IMR-90 (cell line): ENCODE data around the gene ANP32A. TPM values are rescaled to one million over a fixed set of nuclear protein-coding genes. Genes with fewer than 3 reads are reported as not detected.
A peak's percentile ranks its signal among the peaks of the same experiment; 100 is the strongest.

Experiments
- ATAC-seq: fragments of 200-7000 bp; cut with Tn5 transposase; 2 replicates; pipeline ENCODE4 v1.9.1; 2020; ENCODE audit warnings: low read depth, mild to moderate bottlenecking, moderate library complexity
- BruUV-seq: library from RNA; stranded (reverse); fragments of 400-500 nt; replicated peaks from 2 replicates; lab custom pipeline; 2021; lab: Mats Ljungman, UMichigan
- CTCF ChIA-PET: fragments of 300-600 bp; formaldehyde crosslinking; extraction: SDS; loops from one replicate; lab custom pipeline; 2021; ENCODE audit warnings: antibody characterized with exemption; lab: Yijun Ruan, JAX
- POLR2A ChIA-PET: fragments of 300-600 bp; sonication (Branson Sonifier 250); formaldehyde crosslinking; loops from one replicate; lab custom pipeline; 2022; ENCODE audit warnings: antibody characterized with exemption; ENCODE audit not compliant: unreplicated experiment; lab: Charles Lee
- DNase-seq: peaks from one replicate; pipeline ENCODE4 v3.0.0; 2013
- H2AFZ ChIP-seq: replicated peaks from 2 replicates; pipeline ENCODE3; 2013; ENCODE audit warnings: low read length, mild to moderate bottlenecking; ENCODE audit not compliant: poor library complexity
- H2AK5ac ChIP-seq: 2 replicates; pipeline ENCODE4 v1.6.1; 2013; ENCODE audit warnings: low read depth, low read length, inconsistent platforms
- H2AK9ac ChIP-seq: replicated peaks from 2 replicates; pipeline ENCODE3; 2013; ENCODE audit warnings: mild to moderate bottlenecking, low read depth, low read length, moderate library complexity; ENCODE audit not compliant: poor library complexity
- H2BK120ac ChIP-seq: 2 replicates; pipeline ENCODE4 v1.6.1; 2013; ENCODE audit warnings: low read depth, low read length, inconsistent platforms
- H2BK15ac ChIP-seq: 3 replicates; pipeline ENCODE4 v1.6.1; 2013; ENCODE audit warnings: low read depth, low read length, inconsistent platforms
- H2BK20ac ChIP-seq: 2 replicates; pipeline ENCODE4 v1.6.1; 2013; ENCODE audit warnings: low read depth, mild to moderate bottlenecking, inconsistent platforms, low read length, moderate library complexity
- H2BK5ac ChIP-seq: 2 replicates; pipeline ENCODE4 v1.6.1; 2013; ENCODE audit warnings: mild to moderate bottlenecking, low read depth, low read length, inconsistent platforms; ENCODE audit not compliant: poor library complexity, severe bottlenecking
- H3K14ac ChIP-seq: replicated peaks from 2 replicates; pipeline ENCODE4 v1.6.1; 2013; ENCODE audit warnings: low read depth, low read length, inconsistent platforms
- H3K18ac ChIP-seq: 2 replicates; pipeline ENCODE4 v1.6.1; 2013; ENCODE audit warnings: low read depth, low read length, control low read depth
- H3K23ac ChIP-seq: 2 replicates; pipeline ENCODE4 v1.6.1; 2013; ENCODE audit warnings: low read depth, low read length, inconsistent platforms
- H3K27ac ChIP-seq: 2 replicates; pipeline ENCODE4 v1.5.1; 2013; ENCODE audit warnings: mild to moderate bottlenecking, control low read depth, low read length; ENCODE audit not compliant: insufficient read depth
- H3K27me3 ChIP-seq: 2 replicates; pipeline ENCODE4 v1.6.1; 2013; ENCODE audit warnings: low read length; ENCODE audit not compliant: control insufficient read depth, insufficient read depth
- H3K36me3 ChIP-seq: 2 replicates; pipeline ENCODE4 v1.6.1; 2013; ENCODE audit warnings: low read length, mixed read lengths; ENCODE audit not compliant: control insufficient read depth, insufficient read depth
- H3K4ac ChIP-seq: 2 replicates; pipeline ENCODE4 v1.6.1; 2013; ENCODE audit warnings: low read depth, low read length, inconsistent platforms
- H3K4me1 ChIP-seq: 2 replicates; pipeline ENCODE4 v1.6.1; 2013; ENCODE audit warnings: low read length, mixed read lengths; ENCODE audit not compliant: control insufficient read depth, insufficient read depth
- H3K4me2 ChIP-seq: 2 replicates; pipeline ENCODE4 v1.6.1; 2013; ENCODE audit warnings: low read depth, mild to moderate bottlenecking, control low read depth, low read length, moderate library complexity
- H3K4me3 ChIP-seq: 2 replicates; pipeline ENCODE4 v1.5.1; 2013; ENCODE audit warnings: low read depth, mild to moderate bottlenecking, control low read depth, low read length, moderate library complexity; ENCODE audit not compliant: insufficient read depth
- H3K56ac ChIP-seq: 2 replicates; pipeline ENCODE4 v1.6.1; 2013; ENCODE audit warnings: low read length, inconsistent platforms; ENCODE audit not compliant: insufficient read depth; ENCODE audit errors: extremely low read depth
- H3K79me1 ChIP-seq, 2 experiments: 2 replicates each; pipeline ENCODE4 v1.6.1; 2013; ENCODE audit warnings: low read length in 2 of 2, inconsistent platforms in 1 of 2, low read depth in 1 of 2
- H3K9ac ChIP-seq: 2 replicates; pipeline ENCODE4 v1.6.1; 2013; ENCODE audit warnings: low read depth, low read length, control low read depth
- H3K9me1 ChIP-seq: 2 replicates; pipeline ENCODE4 v1.6.1; 2013; ENCODE audit warnings: low read length, inconsistent platforms; ENCODE audit not compliant: insufficient read depth
- H3K9me3 ChIP-seq: 2 replicates; pipeline ENCODE4 v1.6.1; 2013; ENCODE audit warnings: low read length; ENCODE audit not compliant: control insufficient read depth, insufficient read depth
- H4K20me1 ChIP-seq: 2 replicates; pipeline ENCODE4 v1.6.1; 2013; ENCODE audit warnings: low read length, inconsistent platforms; ENCODE audit not compliant: insufficient read depth
- H4K5ac ChIP-seq: 2 replicates; pipeline ENCODE4 v1.6.1; 2013; ENCODE audit warnings: mild to moderate bottlenecking, low read depth, low read length, control low read depth
- H4K8ac ChIP-seq, 2 experiments: 2 replicates each; pipeline ENCODE4 v1.6.1; 2013; ENCODE audit warnings: low read depth in 2 of 2, low read length in 2 of 2, control low read depth in 1 of 2, inconsistent platforms in 1 of 2
- H4K91ac ChIP-seq: 2 replicates; pipeline ENCODE4 v1.6.1; 2013; ENCODE audit warnings: low read depth, low read length, inconsistent platforms; ENCODE audit not compliant: insufficient read depth
- CEBPB ChIP-seq: IDR thresholded peaks from 2 replicates; pipeline ENCODE4 v1.6.1; 2012; ENCODE audit warnings: low read depth, low read length, improper control_type of control experiment
- FOS ChIP-seq: fragments of 150-350 bp; IDR thresholded peaks from 2 replicates; pipeline ENCODE4 v1.6.1; 2016; ENCODE audit warnings: low read depth, low read length
- MAZ ChIP-seq: IDR thresholded peaks from 2 replicates; pipeline ENCODE4 v1.6.1; 2012; ENCODE audit warnings: low read depth, mild to moderate bottlenecking, low read length, improper control_type of control experiment, moderate library complexity, borderline replicate concordance
- MXI1 ChIP-seq: IDR thresholded peaks from 2 replicates; pipeline ENCODE4 v1.6.1; 2012; ENCODE audit warnings: low read depth, mild to moderate bottlenecking, low read length, moderate library complexity, borderline replicate concordance
- WGBS, 2 experiments: methylation state at CpG; one replicate each; pipeline versions ENCODE4 v1.1.5 to v1.1.7; 2013; ENCODE audit warnings: missing lambda C conversion rate in 2 of 2; ENCODE audit not compliant: insufficient read length in 1 of 2; ENCODE audit errors: extremely low coverage in 2 of 2; 5-methylcytosine and 5-hydroxymethylcytosine counted together
- dilution Hi-C: fragments of 300-500 bp; cut with HindIII; formaldehyde crosslinking; loops from one replicate; pipeline ENCODE4 v1.14.3; 2018; ENCODE audit warnings: low sequenced_read_pairs; ENCODE audit not compliant: unreplicated experiment
- in situ Hi-C: fragments of 300-500 bp; cut with MboI; formaldehyde crosslinking; loops from 3 replicates; pipeline ENCODE4 v1.14.3; 2019; ENCODE audit warnings: low sequenced_read_pairs, inconsistent platforms, mixed read lengths
- intact Hi-C: fragments of 100-400 bp; cut with micrococcal nuclease; formaldehyde crosslinking; loops from 2 replicates; pipeline ENCODE4 v1.10.0; 2022
- polyA plus RNA-seq, 3 experiments: library from polyadenylated mRNA; depleted of rRNA; stranded (reverse); fragments of >200 nt; gene quantifications; 2 replicates each; pipeline ENCODE4 v1.2.3, GENCODE V29; 2012; ENCODE audit warnings: low replicate concordance in 1 of 3
- total RNA-seq: library from RNA; depleted of rRNA; stranded (reverse); fragments of >200 nt; gene quantifications from 2 replicates; pipeline ENCODE4 v1.2.3, GENCODE V29; 2012
- TF ChIP-seq, protein P1 (sequence below): fragments of 150-350 bp; IDR thresholded peaks from 2 replicates; pipeline ENCODE4 v1.6.1; 2017; ENCODE audit warnings: mild to moderate bottlenecking, antibody characterized with exemption, low read length, low read depth

Gene ANP32A
- total and polyA plus RNA-seq, 2 of the 4 experiments (the other 2 are of a cell fraction), result 62.4 to 72.8 TPM

DNA sequence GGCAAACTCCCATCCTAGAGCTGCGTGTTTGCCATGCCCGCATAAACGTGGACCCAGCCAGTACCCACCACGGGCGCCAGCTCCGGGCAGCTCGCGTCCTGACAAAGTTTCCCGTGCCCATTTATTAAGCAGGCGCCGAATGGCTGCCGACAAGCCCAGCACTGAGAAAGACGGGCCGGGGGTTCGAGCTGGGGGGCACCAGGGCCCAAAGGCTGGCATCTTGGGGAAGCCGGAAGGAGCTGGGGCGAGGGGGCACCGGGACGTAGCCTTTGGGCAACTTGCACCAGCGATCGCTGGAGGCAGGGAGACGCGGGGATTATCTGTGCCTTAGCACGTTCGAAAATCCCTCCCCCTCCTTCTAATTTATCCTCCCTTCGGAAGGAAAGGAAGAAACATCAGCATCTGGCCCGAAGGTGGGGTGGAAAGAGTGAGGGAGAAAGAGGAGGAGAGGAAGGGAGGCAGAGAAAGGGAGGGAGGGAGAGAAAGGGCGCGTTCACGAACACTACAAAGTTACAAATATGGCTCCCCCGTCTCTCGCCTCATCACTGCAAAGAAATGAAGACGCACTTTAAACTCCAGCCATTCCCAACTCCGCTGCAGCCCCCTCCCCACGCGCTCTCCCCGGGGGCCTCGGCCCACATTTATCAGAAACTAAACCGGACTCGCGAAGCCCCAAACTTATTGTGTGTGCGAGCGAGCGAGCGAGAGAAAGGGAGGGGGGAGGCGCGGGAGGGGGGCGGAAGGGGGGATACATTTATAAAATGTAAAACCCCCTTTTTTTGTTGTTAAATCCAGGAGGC is 1.0 kb downstream of the ANP32A start:
- DNase-seq (peak; percentile 47), ATAC-seq (peak; percentile 4)
- Histone ChIP-seq H3K4ac (peak overlapping the region; percentile 94), H3K4me3 (peak overlapping the region; percentile 78), H4K5ac (peak overlapping the region; percentile 81), H3K4me2 (peak overlapping the region; percentile 84), H2AK5ac (peak overlapping the region; percentile 77), H2BK20ac (no peak overlapping the region), H3K27ac (peak overlapping the region; percentile 87), H4K8ac (peak overlapping the region; percentile 83 to 96), H2BK5ac (peak overlapping the region; percentile 97), H2AK9ac (peak overlapping the region; percentile 98), H3K9me3 (no peaks in the 10 kb centered on the region), H4K91ac (peak overlapping the region; percentile 93), H4K20me1 (peaks cover 20% of the 10 kb centered on the region), H3K23ac (peak overlapping the region; percentile 96), H2BK15ac (0 out of 3 replicates have a peak overlapping the region, but pooled peaks have one; percentile 39), H3K79me1 (peaks cover 27 to 42% of the 10 kb centered on the region in 2 experiments), H3K9ac (peak overlapping the region; percentile 90), H3K56ac (peak overlapping the region; percentile 90), H3K4me1 (peaks cover 10% of the 10 kb centered on the region), H3K9me1 (peaks cover 7% of the 10 kb centered on the region; the same call in 1 of the 2 replicates), H2BK120ac (peak overlapping the region; percentile 78), H3K36me3 (no peaks in the 10 kb centered on the region), H2AFZ (peak overlapping the region; percentile 95), H3K18ac (peak overlapping the region; percentile 81), H3K14ac (peak overlapping the region; percentile 95), H3K27me3 (no peaks in the 10 kb centered on the region)
- POLR2A ChIA-PET, result no interaction called here
- dilution Hi-C loops (no loop called here), intact Hi-C loops (loop anchor here (5.0 to 10.0 kb wide), 3 partner anchors 37 to 515 kb away; no protein-coding TSS in a partner anchor), in situ Hi-C loops (no loop called here)
- BruUV-seq, result no TSS peak
- TF ChIP-seq MAZ (peak; percentile 6; the same call in 1 of the 2 replicates), FOS (no peak), MXI1 (peak; percentile 10; the same call in 1 of the 2 replicates), CEBPB (no peak)
- TF ChIP-seq, protein P1, sequence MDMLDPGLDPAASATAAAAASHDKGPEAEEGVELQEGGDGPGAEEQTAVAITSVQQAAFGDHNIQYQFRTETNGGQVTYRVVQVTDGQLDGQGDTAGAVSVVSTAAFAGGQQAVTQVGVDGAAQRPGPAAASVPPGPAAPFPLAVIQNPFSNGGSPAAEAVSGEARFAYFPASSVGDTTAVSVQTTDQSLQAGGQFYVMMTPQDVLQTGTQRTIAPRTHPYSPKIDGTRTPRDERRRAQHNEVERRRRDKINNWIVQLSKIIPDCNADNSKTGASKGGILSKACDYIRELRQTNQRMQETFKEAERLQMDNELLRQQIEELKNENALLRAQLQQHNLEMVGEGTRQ, result no peak
- 0% methylated on average over 3 of the region's 48 CpGs; no CpG with 5 or more reads in 1 of the 2 experiments for WGBS, 2 experiments
- CTCF ChIA-PET, result no interaction called here
